Stimulated activated CD8-positive, alpha-beta memory T cell treated with anti-CD3 and anti-CD28 coated beads, Interleukin-2, amount 100 ng/mL, for 48 hours (primary cell): Measurements from ENCODE around the gene RCOR1.
"Not testable (repeated sequence)": the region's sequence is repeated elsewhere in the genome, so short reads cannot be mapped to it uniquely, and the experiment has no call there.

Source experiments
- DNase-seq, 2 donors: peaks; one replicate each; pipeline ENCODE4 v3.0.0-alpha.2; 2020; ENCODE audit warnings: low read depth in 2 of 2

The RCOR1 gene

DNA sequence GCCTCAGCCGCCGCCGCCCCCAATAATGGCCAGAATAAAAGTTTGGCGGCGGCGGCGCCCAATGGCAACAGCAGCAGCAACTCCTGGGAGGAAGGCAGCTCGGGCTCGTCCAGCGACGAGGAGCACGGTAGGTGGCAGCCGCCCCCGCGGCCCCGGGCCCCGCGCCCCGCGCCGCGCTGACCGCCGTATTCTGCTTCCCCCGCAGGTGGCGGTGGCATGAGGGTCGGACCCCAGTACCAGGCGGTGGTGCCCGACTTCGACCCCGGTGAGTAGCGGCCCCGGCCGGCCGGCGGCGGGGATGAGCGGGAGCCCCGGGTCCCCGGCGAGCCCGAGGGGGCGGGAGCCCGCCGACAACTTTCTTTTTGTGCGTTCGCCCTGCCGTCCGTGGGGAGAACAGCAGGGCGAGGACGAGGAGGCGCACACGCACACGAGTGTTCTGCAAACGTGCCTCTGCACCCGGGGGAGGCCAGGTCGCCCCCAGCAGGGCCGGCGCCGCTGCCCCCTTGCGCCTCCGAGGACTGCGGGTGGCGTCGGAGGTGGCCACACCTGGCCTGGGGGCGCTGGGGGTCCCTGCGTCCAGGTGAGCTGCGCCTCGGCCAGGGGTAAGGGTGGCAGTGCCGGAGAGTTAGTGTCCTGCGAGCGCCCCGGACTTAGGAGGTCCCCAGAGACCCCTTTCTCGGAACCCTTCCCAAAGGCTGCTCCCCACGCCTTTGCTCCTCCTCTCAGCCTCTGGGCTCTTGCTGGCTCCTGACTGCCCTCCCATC, 794 bp downstream of the RCOR1 start:
- DNase-seq, result peak; percentile 25 to 28

DNA sequence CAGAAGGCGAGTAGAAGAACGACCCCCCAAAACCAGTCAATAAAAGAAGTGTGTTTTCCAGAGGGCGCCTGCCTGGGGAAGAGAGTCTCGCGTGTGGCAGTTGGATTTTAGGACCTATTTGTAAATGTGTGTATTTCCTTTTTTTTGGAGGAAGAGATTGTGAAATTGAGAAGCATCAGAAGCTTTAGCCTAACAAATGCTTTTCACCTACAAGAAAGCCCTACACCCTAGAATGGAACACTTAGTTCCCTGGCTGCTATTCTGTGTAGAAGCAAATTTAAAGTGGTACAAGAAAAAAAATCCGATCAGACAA, 1.3 kb downstream of the RCOR1 start:
- DNase-seq, result no peak

DNA sequence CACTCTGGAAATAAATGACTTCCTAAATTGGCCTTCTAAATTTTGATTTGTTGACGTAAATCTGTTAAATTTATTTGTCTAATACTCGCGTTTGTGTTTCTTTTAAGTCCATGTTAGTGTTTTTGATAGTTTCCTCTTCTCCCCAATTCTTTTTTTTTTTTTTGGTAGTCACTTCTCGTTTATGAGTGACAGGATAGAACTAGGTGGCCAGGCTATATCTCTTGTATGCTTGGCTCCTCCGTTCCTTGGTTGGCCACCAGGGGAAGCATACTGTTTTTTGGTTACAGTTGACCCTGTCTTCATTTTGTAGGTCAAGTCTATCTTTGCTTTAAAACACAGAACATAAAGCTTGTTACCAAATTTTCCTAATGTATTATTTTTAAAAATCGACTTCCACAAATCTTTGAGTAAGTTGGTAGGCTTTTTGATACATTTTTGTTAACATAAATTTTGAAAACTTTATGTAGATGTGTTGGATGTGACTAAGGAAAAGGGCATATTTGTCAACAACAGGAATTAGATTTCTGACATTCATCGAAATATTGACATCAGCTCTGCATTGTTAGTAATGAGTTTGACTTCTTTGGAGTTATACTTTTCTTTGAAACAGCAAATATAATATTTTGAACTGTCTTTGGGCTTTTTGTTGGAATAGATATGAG, 2.2 kb downstream of the RCOR1 start:
- peak; percentile 34 to 51 for DNase-seq

DNA sequence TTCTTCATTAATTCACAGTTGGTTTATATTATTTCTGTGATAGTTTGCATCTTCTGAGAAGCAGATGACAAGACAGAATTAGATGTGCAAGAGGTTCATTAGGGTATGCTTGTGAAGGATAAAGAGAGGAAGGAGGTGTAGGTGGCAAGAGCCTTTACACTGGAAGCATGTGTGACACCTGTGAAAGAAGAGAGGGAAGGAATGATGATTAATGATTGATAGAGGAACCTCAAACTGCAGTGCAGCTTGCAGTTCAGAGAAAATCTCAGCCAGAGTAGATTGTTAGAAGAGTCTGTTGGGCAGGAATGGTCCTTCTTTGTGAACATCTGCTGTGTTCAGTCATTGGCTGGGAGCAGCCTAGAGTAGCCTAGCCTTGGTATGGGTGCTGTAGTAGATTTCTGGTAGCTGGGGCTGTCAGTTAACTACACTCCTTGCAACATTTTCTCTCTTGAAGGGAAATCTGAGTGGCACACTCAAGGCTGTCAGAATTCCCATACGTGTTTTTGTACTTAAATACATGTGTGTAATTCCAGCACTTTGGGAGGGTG, 9.0 kb downstream of the RCOR1 start:
- no peak for DNase-seq

DNA sequence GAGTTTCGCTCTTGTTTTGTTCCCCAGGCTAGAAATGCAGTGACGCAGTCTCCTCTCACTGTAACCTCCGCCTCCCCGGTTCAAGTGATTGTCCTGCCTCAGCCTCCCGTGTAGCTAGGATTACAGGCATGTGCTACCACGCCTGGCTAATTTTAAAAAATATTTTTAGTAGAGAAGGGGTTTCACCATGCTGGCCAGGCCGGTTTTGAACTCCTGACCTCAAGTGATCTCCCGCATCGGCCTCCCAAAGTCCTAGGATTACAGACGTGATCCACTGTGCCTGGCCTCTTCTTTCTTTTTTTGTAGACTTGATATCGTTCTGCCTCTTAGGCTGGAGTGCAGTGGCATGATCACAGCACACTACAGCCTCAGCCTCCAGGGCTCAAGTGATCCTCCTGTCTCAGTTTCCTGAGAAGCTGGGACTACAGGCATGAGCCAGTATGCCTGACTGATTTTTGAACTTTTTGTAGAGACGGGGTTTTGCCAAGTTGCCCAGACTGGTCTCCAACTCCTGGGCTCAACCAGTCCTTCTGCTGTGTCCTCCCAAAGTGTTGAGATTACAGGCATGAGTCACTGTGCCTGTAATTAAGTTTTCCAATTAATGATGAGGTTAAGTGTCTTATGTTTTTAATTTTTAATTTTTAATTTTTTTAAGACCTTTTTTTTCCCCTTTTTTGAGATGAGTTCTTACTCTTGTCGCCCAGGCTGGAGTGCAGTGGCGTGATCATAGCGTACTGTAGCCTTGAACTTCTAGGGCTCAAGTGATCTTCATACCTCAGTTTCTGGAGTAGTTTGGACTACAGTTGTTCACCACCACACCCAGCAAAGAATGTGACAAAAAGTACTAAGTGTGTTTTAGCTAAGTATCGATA, 10.2 kb downstream of the RCOR1 start:
- DNase-seq, result no peak

DNA sequence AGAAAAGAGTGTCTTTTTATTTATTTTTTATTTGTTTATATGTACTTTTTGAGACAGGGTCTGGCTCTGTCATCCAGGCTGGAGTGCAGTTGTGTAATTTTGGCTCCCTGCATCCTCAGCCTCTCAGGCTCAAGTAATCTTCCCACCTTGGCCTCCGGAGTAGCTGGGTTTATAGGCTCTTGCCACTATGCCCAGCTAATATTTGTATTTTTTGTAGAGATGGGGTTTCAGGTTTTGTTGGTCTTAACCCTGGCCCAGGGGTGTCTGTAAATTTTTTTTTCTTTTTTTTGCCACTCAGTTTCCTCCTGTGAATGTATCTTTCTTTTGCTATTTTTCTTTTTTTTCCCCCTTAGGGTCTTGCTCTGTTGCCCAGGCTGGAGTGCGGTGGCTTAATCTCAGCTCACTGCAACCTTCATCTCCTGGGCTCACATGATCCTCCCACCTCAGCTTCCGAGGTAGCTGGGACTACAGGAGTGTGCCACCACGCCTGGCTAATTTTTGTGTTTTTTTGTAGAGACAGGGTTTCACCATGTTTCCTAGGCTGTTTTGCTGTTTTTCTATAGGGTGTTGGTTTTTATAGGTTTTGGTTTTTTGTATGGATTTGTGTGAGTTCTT, 11.0 kb downstream of the RCOR1 start:
- no peak for DNase-seq

DNA sequence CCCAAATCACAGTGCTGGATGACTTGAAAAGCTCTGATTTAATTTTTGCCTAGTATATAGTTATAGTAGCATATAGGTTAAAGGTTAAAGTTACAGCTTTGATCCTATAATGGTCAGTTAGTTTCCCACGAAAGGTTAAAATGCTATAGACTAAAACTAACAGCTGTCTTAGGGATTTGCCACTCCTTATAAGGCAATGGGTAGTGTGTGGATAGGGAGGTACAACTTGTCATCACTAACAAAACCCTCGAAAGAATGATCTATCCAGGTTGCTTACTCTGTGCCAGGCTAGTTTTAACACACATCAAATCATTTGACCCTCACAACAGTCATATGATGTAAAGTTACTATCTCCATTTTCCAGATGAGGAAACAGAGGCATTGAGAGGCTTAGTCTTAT, 11.7 kb downstream of the RCOR1 start:
- no peak for DNase-seq

DNA sequence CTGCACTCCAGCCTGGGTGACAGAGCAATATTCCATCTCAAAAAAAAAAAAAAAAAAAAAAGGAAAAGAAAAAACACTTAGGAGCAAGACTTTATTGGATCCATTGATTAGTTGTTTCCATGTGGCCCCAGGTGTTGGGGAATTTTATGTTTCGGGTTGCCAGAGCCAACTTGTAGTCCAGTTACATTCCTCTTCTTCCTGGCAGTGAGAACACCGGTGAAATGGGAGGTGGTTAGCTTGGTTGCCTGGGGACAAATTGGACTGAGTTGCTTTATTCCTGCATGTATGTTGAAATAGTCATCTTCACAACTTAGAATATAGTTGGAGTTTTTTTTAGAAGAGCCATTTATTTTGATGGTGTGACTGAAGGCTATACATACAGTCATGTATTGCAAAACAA, 12.6 kb downstream of the RCOR1 start:
- no peak for DNase-seq

DNA sequence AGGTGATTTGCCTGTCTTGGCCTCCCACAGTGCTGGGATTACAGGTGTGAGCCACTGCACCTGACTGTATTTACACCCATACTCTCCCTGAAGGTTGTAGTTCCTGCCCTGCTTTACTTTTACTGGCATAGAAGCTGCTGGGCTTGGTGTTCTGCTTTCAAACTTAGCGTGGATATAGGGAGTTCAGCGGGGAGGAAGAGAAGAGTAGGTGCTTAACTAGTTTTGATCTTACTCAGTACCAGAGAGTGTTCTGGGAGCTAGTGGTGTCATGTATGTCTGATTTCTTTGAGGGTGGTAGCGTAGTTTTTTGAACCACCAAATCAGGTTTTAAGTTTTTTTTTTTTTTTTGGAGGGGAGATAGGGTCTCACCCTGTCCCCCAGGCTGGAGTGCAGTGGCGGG, 13.8 kb downstream of the RCOR1 start:
- no peak for DNase-seq

DNA sequence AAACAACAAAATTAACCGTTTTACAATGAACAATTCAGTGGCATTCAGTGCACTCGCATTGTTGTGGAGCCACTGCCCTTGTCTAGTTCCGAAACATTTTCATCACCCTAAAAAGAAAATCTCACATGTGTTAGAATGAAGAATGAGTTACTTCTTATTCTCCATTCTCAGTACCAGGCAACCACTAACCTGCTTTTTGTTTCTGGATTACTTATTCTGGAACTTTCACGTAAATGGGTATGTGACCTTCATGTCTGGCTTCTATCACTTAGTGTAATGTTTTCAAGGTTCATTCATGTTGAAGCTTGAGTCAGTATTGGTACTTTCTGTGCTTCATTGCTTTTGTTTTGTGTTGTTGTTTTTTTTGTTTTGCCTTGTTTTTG, 15.6 kb downstream of the RCOR1 start:
- DNase-seq, result no peak

DNA sequence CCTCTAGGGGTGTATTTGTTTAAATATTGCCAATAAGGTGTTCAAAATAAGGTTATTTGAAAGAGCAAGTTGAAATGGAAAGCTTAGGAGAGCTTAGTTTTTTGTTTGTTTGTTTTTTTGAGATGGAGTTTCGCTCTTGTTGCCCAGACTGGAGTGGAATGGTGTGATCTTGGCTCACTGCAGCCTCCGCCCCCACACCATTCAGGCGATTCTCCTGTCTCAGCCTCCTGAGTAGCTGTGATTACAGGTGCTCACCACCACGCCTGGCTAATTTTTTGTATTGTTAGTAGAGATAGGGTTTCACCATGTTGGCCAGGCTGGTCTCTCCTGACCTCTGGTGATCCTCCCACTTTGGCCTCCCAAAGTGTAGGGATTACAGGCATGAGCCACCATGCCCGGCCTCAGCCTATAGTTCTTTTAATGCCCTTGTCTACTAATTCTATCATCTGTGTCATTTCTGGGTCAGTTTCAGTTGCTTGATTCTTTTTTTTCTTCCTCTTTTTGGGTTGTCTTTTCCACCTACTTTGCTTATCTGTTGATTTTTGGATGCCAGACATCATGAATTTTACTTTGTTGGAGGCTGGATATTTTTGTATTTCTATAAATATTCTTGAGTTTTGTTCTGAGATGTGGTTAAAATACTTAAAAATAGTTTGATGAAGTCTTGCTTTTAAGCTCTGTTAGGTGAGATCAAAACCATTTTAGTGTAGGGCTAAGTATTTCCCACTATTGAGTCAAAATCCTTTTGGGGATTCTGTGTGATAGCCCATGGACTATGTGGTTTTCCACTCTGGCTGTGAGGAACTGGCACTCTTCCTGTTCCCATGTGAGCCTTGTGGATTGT, 18.7 kb downstream of the RCOR1 start:
- DNase-seq, result no peak

DNA sequence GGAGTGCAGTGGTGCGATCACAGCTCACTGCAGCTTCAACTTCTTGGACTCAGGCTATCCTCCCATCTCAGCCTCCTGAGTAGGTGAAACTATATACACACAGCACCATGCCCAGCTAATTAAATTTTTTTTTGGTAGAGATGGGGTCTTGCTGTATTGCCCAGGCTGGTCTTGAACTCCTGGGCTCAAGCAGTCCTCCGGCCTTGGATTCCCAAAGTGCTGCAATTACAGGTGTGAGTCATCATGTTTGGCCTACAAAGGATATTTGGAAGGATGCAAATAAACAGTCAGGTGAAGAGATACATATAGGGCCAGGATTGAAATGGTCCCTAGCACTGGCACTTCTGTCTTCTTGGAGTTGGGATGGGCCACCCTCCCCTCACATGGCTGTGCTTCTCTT, 23.9 kb downstream of the RCOR1 start:
- DNase-seq, result no peak

DNA sequence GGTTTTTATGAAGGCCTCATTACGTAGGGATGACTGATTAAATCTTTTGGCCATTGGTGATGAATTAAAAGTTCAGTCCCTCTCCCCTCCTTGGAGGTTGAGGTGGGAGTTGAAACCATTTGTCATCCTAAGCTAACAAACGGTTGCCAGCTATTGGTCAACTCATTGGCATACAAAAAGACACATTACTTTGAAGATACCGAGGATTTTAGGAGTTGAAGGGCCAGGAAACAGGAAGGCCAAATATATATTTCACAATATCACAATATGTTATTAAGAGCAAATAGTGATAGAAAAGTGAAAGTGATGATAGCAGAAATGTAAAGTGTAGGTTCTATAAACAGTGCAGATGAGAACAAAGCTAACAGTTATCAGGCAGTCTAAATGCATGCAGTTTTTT, 24.4 kb downstream of the RCOR1 start:
- no peak for DNase-seq

DNA sequence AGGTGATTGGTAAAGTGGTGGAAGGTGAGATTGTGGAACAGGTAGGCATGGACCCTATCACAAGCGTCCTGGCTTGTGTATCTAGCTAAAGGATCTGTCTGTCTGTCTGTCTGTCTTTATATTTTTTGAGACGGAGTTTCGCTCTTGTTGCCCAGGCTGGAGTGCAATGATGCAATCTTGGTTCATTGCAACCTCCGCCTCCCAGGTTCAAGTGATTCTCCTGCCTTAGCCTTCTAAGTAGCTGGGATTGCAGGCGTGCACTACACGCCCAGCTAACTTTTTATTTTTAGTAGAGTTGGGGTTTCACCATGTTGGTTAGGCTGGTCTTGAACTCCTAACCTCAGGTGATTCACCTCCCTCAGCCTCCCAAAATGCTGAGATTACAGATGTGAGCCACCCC, 26.6 kb downstream of the RCOR1 start:
- DNase-seq, result not testable (repeated sequence)

DNA sequence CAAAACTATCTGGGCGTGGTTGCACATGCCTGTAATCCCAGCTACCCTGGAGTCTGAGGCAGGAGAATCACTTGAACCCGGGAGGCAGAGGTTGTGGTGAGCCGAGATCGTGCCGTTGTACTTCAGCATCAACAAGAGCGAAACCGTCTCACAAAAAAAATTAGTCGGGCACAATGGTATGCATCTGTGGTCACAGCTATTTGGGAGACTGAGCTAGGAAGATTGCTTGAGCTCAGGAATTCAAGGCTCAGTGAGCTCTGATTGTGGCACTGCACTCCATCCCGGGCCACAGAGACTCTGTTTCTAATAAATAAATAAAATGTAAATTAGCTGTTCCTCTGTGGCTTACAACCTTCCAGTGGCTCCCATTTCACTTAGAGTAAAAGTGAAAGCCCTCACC, 28.0 kb downstream of the RCOR1 start:
- no peak for DNase-seq

DNA sequence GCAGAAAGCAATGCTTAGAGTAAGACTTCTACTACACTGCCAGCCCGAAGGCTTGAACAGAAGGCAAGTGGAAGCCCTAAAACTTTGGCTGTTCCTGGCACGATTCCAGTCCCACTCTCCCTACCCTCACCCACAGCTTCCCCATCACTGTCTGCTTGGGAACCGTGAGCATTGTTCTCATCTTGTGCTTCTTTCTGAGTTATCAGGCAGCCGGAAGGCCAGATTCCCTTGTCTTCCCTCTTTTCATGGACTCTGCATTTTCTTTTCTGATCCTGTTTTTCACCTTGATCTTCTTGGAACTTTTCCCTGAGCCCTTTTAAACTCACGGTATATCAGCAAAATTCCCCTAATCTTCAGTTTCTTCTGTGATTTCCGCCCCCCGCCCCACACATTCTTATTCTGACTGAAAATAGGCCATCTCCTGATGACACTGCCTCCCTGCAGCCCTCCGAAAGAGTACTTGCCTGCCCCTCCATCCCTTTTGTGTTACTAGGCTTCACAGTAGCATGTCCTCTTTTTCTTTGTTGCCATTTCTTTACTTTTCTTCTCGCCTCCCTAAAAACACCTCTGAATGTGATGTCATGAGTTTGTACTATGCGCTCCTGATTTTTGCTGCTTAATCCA, 29.9 kb downstream of the RCOR1 start:
- no peak for DNase-seq

DNA sequence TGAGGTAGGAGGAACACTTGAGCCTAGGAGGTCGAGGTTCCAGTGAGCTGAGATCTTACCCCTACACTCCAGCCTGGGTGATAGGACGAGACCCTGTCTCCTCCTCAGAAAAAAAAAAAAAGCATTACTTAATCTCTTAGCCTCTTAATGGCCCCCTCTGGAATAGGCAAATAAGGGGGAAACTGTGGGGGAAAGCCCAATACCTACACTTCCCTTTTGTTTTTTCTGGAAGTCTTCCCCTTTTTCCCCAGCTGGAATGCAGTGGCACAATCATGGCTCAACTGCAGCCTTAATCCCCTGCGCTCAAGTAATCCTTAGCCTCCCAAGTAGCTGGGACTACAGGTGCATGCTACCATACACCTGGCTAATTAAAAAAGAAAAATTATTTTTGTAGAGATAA, 32.2 kb downstream of the RCOR1 start:
- DNase-seq, result no peak

DNA sequence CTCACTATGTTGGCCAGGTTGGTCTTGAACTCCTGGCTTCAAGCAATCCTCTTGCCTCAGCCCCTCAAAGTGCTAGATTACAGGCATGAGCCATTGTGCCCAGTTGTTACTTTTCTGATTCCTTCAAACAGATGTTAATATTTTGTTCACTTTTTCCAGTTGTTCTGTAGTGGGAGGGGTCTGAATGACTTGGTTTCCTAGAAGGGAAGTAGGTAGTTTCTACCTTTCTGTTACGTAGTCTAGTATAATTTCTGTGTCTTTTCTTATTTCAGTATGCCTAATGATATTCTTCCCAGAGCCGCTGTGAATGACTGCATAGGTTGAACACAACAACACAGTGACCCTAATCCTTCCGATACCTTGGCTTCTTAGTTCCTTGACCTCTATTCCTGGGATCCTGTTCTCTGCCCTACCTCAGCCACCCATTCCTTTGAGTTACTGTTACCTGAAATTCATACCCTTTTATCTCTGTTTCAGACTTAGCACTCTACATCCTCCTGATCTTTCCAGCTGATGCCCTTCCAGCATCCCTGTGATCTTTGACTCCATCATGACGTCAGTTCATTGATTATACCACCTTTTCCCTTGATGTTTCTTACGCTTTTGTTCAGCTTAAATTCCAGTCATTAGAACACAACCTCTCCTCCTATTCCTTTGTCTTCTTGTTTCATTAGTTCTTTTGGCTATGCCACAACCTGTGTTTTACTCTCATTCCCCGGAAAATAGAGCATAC, 33.3 kb downstream of the RCOR1 start:
- DNase-seq, result no peak

DNA sequence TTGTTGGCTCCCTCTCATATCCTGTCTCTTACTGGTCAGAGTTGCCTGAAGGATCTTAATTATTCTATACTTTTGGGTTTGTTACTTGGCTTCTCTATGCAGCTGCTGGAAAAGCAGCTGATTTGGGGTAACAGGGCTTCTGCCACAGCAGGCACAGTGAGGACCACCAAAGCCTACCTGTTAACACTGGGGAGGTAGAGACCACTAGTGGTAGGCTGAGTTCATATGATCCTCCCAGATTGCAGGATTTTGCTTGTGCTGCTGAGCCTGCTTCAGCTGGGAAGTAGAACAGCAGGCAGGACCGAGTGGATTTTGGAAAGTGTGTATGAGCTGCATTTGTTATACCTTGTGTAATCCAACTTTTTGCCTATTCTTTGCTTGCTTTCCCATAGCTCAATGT, 34.1 kb downstream of the RCOR1 start:
- no peak for DNase-seq

DNA sequence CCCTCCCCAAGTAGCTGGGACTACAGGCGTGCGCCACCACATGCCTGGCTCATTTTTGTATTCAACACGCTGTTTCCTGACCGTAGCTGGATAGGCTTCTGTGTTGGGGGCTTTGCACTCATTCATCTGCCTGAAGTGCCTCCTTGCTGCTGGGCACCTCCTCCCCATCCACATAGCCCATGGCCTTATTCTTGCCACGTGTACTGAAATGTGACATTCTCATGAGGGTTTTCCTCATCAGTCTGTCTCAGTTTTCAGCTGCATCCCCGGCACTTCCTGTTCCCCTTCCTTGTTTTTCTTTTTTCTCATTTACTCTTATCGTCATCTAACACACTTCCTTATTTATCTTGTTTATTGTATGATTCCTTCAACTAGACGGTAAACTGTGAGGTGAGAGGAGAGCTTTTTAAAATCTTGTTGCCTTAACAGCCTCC, 36.6 kb downstream of the RCOR1 start:
- no peak for DNase-seq
